ENCODE results near the gene CCDC127. TPM values are rescaled to one million over a fixed set of nuclear protein-coding genes. Genes with fewer than 3 reads are reported as not detected.

CCDC127 gene
- total and polyA plus RNA-seq, 2 donors (not counting 3 experiments of a cell fraction or from before 2014, with no cell fraction given): 3.4 to 6.3 TPM

DNA sequence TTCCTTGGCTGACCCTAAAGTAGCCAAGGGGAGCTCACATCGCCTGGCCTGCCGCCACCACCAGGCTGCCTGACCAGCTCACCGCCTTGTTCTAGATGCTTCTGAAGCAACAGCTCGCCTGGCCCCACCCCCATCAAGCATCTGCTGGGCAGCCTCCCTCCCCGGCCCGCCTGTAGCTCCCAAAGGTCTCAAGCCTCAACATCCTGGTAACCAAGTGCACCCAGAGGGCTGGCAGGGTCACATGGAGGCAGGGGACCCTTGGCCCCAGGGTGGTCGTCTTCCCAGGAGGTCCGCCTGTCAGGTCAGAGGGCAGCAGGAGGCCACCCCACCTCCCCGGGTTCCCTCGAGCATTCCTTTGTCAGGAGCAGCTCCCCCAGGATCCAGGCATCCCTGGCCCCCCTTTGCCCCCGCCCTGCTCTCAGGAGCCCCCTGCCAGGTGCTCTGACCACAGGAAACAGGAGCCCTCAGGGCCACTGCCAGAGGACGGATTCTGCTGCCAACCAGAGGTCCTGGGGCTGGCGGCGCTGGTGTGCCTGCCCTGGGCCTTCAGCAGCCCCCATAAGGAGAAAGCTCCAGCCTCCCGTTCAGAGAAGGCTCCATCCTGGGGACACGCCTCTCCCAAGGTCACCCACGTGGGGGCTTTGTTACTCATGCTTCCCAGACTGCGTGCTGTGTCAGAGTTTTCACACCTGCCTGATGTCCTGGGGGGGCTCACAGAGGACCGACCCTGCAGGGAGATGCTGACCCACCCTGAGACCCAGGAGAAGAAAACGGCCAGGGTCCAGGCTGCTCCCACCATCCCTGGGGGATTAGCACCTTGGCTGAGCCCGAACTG, 30.1 kb downstream of the CCDC127 start:
- CTCF ChIA-PET: interaction anchor here (0.7 to 2.4 kb wide), 33 partner anchors 7 to 264 kb away, joined by 3 to 36 read pairs (median 4); partner anchors contain the start of genes AHRR, CCDC127, PDCD6 and SDHA
- no peak overlapping the region for H3K27ac ChIP-seq (ENCODE audit: insufficient read depth, low read depth, low read length)
- H2AFZ ChIP-seq (ENCODE audit: low read depth, low read length): peak overlapping the region; percentile 1
- no peak overlapping the region for H3K4me3 ChIP-seq (replicated peaks in 1 of 3; ENCODE audit: insufficient read depth in 1 of 3, low read depth in 1 of 3, low read length in 3 of 3)
- dilution Hi-C loops (cut with MboI; ENCODE audit: extremely low pct_ligation_motif_present, low sequenced_read_pairs) (no loop called here), intact Hi-C loops (cut with micrococcal nuclease) (loop anchor here (1.0 to 5.0 kb wide), 5 partner anchors 31 to 243 kb away; partner anchors contain the start of genes AHRR and PDCD6)
- H3K36me3 ChIP-seq (ENCODE audit: control insufficient read depth in 2 of 2, extremely low read depth in 1 of 2, insufficient read depth in 2 of 2, low read length in 2 of 2): no peaks in the 10 kb centered on the region
- H3K9me3 ChIP-seq (replicated peaks; ENCODE audit: control insufficient read depth, insufficient read depth, low read length): no peaks in the 10 kb centered on the region
- TF ChIP-seq GATA2 (IDR thresholded peaks at IDR 0.05; ENCODE audit: insufficient read depth, insufficient read length, low read depth, low read length) (no peak), FOS (IDR thresholded peaks at IDR 0.05; ENCODE audit: borderline replicate concordance, insufficient read depth, low read length) (no peak), POLR2AphosphoS5 (IDR thresholded peaks at IDR 0.05; ENCODE audit: insufficient read depth, low read depth, low read length) (no peak), POLR2A (IDR thresholded peaks at IDR 0.05; ENCODE audit: low read depth, low read length) (no peak), JUN (IDR thresholded peaks at IDR 0.05; ENCODE audit: borderline replicate concordance, insufficient read depth, insufficient read length, low read depth) (no peak), EZH2 (IDR thresholded peaks at IDR 0.05; ENCODE audit: borderline replicate concordance, low read depth, low read length, severe bottlenecking) (no peak), MYC (IDR thresholded peaks at IDR 0.05; ENCODE audit: low read depth, low read length) (no peak)
- TF ChIP-seq, protein P1, sequence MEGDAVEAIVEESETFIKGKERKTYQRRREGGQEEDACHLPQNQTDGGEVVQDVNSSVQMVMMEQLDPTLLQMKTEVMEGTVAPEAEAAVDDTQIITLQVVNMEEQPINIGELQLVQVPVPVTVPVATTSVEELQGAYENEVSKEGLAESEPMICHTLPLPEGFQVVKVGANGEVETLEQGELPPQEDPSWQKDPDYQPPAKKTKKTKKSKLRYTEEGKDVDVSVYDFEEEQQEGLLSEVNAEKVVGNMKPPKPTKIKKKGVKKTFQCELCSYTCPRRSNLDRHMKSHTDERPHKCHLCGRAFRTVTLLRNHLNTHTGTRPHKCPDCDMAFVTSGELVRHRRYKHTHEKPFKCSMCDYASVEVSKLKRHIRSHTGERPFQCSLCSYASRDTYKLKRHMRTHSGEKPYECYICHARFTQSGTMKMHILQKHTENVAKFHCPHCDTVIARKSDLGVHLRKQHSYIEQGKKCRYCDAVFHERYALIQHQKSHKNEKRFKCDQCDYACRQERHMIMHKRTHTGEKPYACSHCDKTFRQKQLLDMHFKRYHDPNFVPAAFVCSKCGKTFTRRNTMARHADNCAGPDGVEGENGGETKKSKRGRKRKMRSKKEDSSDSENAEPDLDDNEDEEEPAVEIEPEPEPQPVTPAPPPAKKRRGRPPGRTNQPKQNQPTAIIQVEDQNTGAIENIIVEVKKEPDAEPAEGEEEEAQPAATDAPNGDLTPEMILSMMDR (IDR thresholded peaks at IDR 0.05; ENCODE audit: extremely low read depth in 1 of 2, insufficient read depth in 1 of 2, low read depth in 1 of 2, low read length in 2 of 2): no peak
- TF ChIP-seq, protein P2, sequence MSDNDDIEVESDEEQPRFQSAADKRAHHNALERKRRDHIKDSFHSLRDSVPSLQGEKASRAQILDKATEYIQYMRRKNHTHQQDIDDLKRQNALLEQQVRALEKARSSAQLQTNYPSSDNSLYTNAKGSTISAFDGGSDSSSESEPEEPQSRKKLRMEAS (IDR thresholded peaks at IDR 0.05; ENCODE audit: insufficient read depth, insufficient read length): no peak
- no peak for FAIRE-seq
- no peaks in the 10 kb centered on the region for H3K9me1 ChIP-seq (replicated peaks; ENCODE audit: control insufficient read depth, extremely low read depth, insufficient read depth, low read length)
- POLR2A ChIA-PET: interaction anchor here (0.9 to 2.0 kb wide), 3 partner anchors 30 to 83 kb away, joined by 3 to 4 read pairs (median 3); partner anchors contain the start of genes CCDC127 and SDHA
- no TSS peak for BruUV-seq (replicated peaks)
- H4K20me1 ChIP-seq (replicated peaks; ENCODE audit: control insufficient read depth, extremely low read depth, insufficient read depth, low read length): no peaks in the 10 kb centered on the region
- no peak for DNase-seq (ENCODE audit: low read depth, low spot score)
- H3K4me1 ChIP-seq (ENCODE audit: control insufficient read depth, extremely low read depth, insufficient read depth, low read length): no peaks in the 10 kb centered on the region
- no peaks in the 10 kb centered on the region for H3K79me2 ChIP-seq (ENCODE audit: control insufficient read depth, insufficient read depth, low read length)
- peaks cover 5 to 8% of the 10 kb centered on the region in 2 experiments for H3K27me3 ChIP-seq (ENCODE audit: control insufficient read depth in 2 of 2, insufficient read depth in 2 of 2, low read length in 2 of 2)
- no peak overlapping the region for H3K9ac ChIP-seq (replicated peaks; ENCODE audit: extremely low read depth, insufficient read depth, low read length)
- no peak overlapping the region for H3K4me2 ChIP-seq (ENCODE audit: insufficient read depth, low read length)

Measured in endothelial cell of umbilical vein (primary cell).